ENCODE measurements around the gene CX3CL1.
"Not testable (repeated sequence)": the region's sequence is repeated elsewhere in the genome, so short reads cannot be mapped to it uniquely, and the experiment has no call there.

The CX3CL1 gene

DNA sequence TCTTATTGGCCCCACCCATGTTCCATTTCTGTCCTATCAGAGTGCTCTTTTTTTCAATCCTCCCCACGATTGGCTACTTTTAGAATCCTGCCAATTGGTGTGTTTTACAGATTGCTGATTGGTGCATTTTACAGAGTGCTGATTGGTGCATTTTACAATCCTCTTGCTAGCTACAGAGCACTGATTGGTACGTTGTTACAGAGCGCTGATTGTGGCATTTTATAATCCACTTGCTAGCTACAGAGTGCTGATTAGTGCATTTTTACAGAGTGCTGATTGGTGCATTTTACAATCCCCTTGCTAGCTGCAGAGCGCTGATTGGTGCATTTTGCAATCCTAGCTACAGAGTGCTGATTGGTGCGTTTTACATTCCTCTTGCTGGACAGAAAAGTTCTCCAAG lies 22.7 kb downstream of the CX3CL1 start:
- Histone ChIP-seq H4K91ac (ENCODE audit: low read depth, low read length) (no peak overlapping the region), H3K4me3 (ENCODE audit: low read depth, low read length) (no peak overlapping the region), H3K23ac (ENCODE audit: low read length) (no peak overlapping the region), H3K9ac (ENCODE audit: low read length) (no peak overlapping the region), H3K27ac (ENCODE audit: low read depth, low read length) (no peak overlapping the region), H2BK5ac (ENCODE audit: low read depth, low read length, poor library complexity) (no peak overlapping the region), H3K4me1 (ENCODE audit: control insufficient read depth in 1 of 2, insufficient read depth in 2 of 2, low read length in 2 of 2) (no peaks in the 10 kb centered on the region), H4K8ac (ENCODE audit: low read depth, low read length) (no peak overlapping the region), H2AK5ac (ENCODE audit: low read length) (no peak overlapping the region), H3K36me3 (ENCODE audit: control insufficient read depth in 1 of 2, insufficient read depth in 2 of 2, low read length in 2 of 2) (no peaks in the 10 kb centered on the region), H2BK120ac (ENCODE audit: insufficient read depth, low read length, poor library complexity) (no peak overlapping the region), H4K12ac (ENCODE audit: low read depth, low read length) (no peak overlapping the region), H3K18ac (ENCODE audit: low read length) (no peak overlapping the region), H3K79me2 (ENCODE audit: control insufficient read depth, insufficient read depth, low read length, poor library complexity) (no peaks in the 10 kb centered on the region), H3K9me3 (ENCODE audit: insufficient read depth, low read depth, low read length) (no peaks in the 10 kb centered on the region), H3K79me1 (ENCODE audit: low read length) (no peaks in the 10 kb centered on the region), H3K4ac (ENCODE audit: low read depth, low read length) (no peak overlapping the region), H3K4me2 (ENCODE audit: low read length) (no peak overlapping the region), H2AFZ (ENCODE audit: insufficient read depth, low read length, poor library complexity) (no peak overlapping the region), H3K14ac (ENCODE audit: low read length) (no peak overlapping the region), H3K27me3 (ENCODE audit: insufficient read depth, low read length) (no peaks in the 10 kb centered on the region), H2BK12ac (ENCODE audit: low read length) (no peak overlapping the region)
- no CpG with 5 or more reads among the region's 5 CpGs for WGBS (ENCODE audit: extremely low coverage, insufficient coverage, insufficient read length)
- no peak for DNase-seq

- WGBS (ENCODE audit: extremely low coverage, insufficient coverage, insufficient read length): no CpG with 5 or more reads among the region's 4 CpGs
- no peak overlapping the region for H2BK5ac ChIP-seq (ENCODE audit: low read depth, low read length, poor library complexity)
- DNase-seq: no peak
- H3K79me2 ChIP-seq (ENCODE audit: control insufficient read depth, insufficient read depth, low read length, poor library complexity): no peaks in the 10 kb centered on the region
- no peaks in the 10 kb centered on the region for H3K4me1 ChIP-seq (ENCODE audit: control insufficient read depth in 1 of 2, insufficient read depth in 2 of 2, low read length in 2 of 2)
- H3K36me3 ChIP-seq (ENCODE audit: control insufficient read depth in 1 of 2, insufficient read depth in 2 of 2, low read length in 2 of 2): no peaks in the 10 kb centered on the region
- H3K9ac ChIP-seq (ENCODE audit: low read length): no peak overlapping the region
- H4K12ac ChIP-seq (ENCODE audit: low read depth, low read length): no peak overlapping the region
- H2AFZ ChIP-seq (ENCODE audit: insufficient read depth, low read length, poor library complexity): no peak overlapping the region
- H3K14ac ChIP-seq (ENCODE audit: low read length): no peak overlapping the region
- H2BK120ac ChIP-seq (ENCODE audit: insufficient read depth, low read length, poor library complexity): no peak overlapping the region
- no peaks in the 10 kb centered on the region for H3K9me3 ChIP-seq (ENCODE audit: insufficient read depth, low read depth, low read length)
- H3K18ac ChIP-seq (ENCODE audit: low read length): no peak overlapping the region
- H4K8ac ChIP-seq (ENCODE audit: low read depth, low read length): no peak overlapping the region
- H3K4me2 ChIP-seq (ENCODE audit: low read length): no peak overlapping the region
- no peak overlapping the region for H2BK12ac ChIP-seq (ENCODE audit: low read length)
- H4K91ac ChIP-seq (ENCODE audit: low read depth, low read length): no peak overlapping the region
- H3K4me3 ChIP-seq (ENCODE audit: low read depth, low read length): no peak overlapping the region
- H3K27me3 ChIP-seq (ENCODE audit: insufficient read depth, low read length): no peaks in the 10 kb centered on the region
- no peak overlapping the region for H3K27ac ChIP-seq (ENCODE audit: low read depth, low read length)
- no peak overlapping the region for H2AK5ac ChIP-seq (ENCODE audit: low read length)
- H3K79me1 ChIP-seq (ENCODE audit: low read length): no peaks in the 10 kb centered on the region
- H3K23ac ChIP-seq (ENCODE audit: low read length): no peak overlapping the region
- no peak overlapping the region for H3K4ac ChIP-seq (ENCODE audit: low read depth, low read length)
Observed at GRCh38 chr16:57396786-57397185, 24.5 kb downstream of the CX3CL1 start.

DNA sequence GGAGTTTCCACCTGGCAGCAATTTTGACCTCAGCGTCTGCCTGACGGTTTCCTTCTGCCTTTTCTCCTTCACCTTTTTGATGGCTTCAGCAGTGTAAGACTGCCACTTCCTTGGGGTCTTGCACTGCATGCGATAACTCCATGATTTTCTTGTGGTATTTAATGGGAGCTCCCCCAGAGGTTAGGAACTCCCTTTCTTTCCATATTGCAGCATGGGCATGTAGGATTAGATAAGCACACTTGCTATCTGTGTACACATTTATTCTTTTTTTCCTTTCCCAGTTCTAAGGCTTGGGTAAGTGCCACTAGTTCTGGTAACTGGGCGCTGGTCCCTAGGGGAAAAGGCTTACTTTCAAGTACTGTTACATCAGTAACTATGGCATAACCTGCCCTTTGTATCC lies 25.2 kb downstream of the CX3CL1 start:
- H3K4ac ChIP-seq (ENCODE audit: low read depth, low read length); H4K8ac ChIP-seq (ENCODE audit: low read depth, low read length); H3K4me1 ChIP-seq (ENCODE audit: control insufficient read depth in 1 of 2, insufficient read depth in 2 of 2, low read length in 2 of 2); H4K91ac ChIP-seq (ENCODE audit: low read depth, low read length); H3K23ac ChIP-seq (ENCODE audit: low read length); H3K9ac ChIP-seq (ENCODE audit: low read length); H3K27me3 ChIP-seq (ENCODE audit: insufficient read depth, low read length); H2BK120ac ChIP-seq (ENCODE audit: insufficient read depth, low read length, poor library complexity); H2AFZ ChIP-seq (ENCODE audit: insufficient read depth, low read length, poor library complexity); H3K9me3 ChIP-seq (ENCODE audit: insufficient read depth, low read depth, low read length); H3K14ac ChIP-seq (ENCODE audit: low read length); H2BK5ac ChIP-seq (ENCODE audit: low read depth, low read length, poor library complexity); H3K79me1 ChIP-seq (ENCODE audit: low read length); H3K79me2 ChIP-seq (ENCODE audit: control insufficient read depth, insufficient read depth, low read length, poor library complexity); H3K27ac ChIP-seq (ENCODE audit: low read depth, low read length); DNase-seq; H4K12ac ChIP-seq (ENCODE audit: low read depth, low read length); H3K4me3 ChIP-seq (ENCODE audit: low read depth, low read length); H2BK12ac ChIP-seq (ENCODE audit: low read length); H3K4me2 ChIP-seq (ENCODE audit: low read length); H3K36me3 ChIP-seq (ENCODE audit: control insufficient read depth in 1 of 2, insufficient read depth in 2 of 2, low read length in 2 of 2); H2AK5ac ChIP-seq (ENCODE audit: low read length); H3K18ac ChIP-seq (ENCODE audit: low read length): not testable (repeated sequence)
- WGBS (ENCODE audit: extremely low coverage, insufficient coverage, insufficient read length): no CpG with 5 or more reads among the region's 4 CpGs

DNA sequence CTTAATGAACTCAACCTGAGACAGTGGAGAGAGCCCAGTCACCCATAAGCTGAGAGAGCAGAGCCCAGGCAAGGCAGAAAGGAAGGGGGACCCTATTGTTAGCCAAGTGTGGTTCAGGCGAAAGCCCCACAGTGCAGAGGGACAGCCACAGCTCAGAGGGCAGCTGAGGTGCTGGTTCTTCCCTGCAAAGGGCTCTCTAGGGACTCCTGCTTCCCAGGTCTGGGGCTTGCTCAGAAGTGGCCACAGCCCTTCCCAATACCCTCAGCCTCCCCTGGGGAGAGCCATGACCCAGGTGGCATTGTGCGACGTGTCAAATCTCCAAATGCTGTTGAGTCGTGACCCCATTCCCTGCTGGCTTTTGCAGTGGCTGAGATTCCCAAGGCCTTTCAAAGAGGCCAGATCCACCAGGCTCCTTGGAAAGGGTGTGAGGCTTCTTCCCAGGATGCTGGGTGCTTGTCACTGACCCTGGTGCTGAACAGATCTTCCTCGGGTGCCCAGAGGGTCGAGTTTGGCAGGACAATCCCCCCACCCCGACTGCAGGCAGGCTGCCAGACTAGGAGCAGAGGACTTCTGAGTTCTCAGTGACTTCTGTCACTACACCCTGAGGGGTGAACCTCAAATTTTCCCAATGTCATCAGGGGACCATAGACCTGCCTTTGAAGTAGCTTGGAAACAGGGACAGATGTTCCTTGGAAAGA lies 29.8 kb downstream of the CX3CL1 start:
- H3K9me3 ChIP-seq (ENCODE audit: insufficient read depth, low read depth, low read length): no peaks in the 10 kb centered on the region

More for the DNA sequence above, 29.8 kb downstream of the CX3CL1 start:
- Histone ChIP-seq H2BK12ac (ENCODE audit: low read length) (no peak overlapping the region), H4K91ac (ENCODE audit: low read depth, low read length) (no peak overlapping the region), H3K4me3 (ENCODE audit: low read depth, low read length) (no peak overlapping the region), H2AFZ (ENCODE audit: insufficient read depth, low read length, poor library complexity) (no peak overlapping the region), H4K12ac (ENCODE audit: low read depth, low read length) (no peak overlapping the region), H3K18ac (ENCODE audit: low read length) (no peak overlapping the region), H3K79me2 (ENCODE audit: control insufficient read depth, insufficient read depth, low read length, poor library complexity) (no peaks in the 10 kb centered on the region), H4K8ac (ENCODE audit: low read depth, low read length) (no peak overlapping the region), H2AK5ac (ENCODE audit: low read length) (no peak overlapping the region), H3K4me2 (ENCODE audit: low read length) (no peak overlapping the region), H3K9ac (ENCODE audit: low read length) (no peak overlapping the region), H2BK120ac (ENCODE audit: insufficient read depth, low read length, poor library complexity) (no peak overlapping the region), H3K23ac (ENCODE audit: low read length) (no peak overlapping the region), H3K27ac (ENCODE audit: low read depth, low read length) (no peak overlapping the region), H3K79me1 (ENCODE audit: low read length) (no peaks in the 10 kb centered on the region), H2BK5ac (ENCODE audit: low read depth, low read length, poor library complexity) (no peak overlapping the region), H3K4me1 (ENCODE audit: control insufficient read depth in 1 of 2, insufficient read depth in 2 of 2, low read length in 2 of 2) (no peaks in the 10 kb centered on the region), H3K14ac (ENCODE audit: low read length) (no peak overlapping the region), H3K27me3 (ENCODE audit: insufficient read depth, low read length) (no peaks in the 10 kb centered on the region), H3K4ac (ENCODE audit: low read depth, low read length) (no peak overlapping the region), H3K36me3 (ENCODE audit: control insufficient read depth in 1 of 2, insufficient read depth in 2 of 2, low read length in 2 of 2) (no peaks in the 10 kb centered on the region)
- WGBS (ENCODE audit: extremely low coverage, insufficient coverage, insufficient read length): no CpG with 5 or more reads among the region's 7 CpGs
- DNase-seq: no peak
